Peyer's patch (tissue), 4 donors: Measurements from ENCODE around the gene NEURL1B.

Experiments
- CTCF ChIP-seq, 6 experiments: fragments of 450-650 bp in 4 of 6; fragments of 200-600 bp in 2 of 6; sonication (generic) in 1 of 6; IDR thresholded peaks; one replicate each; pipeline ENCODE4 v1.5.1; 2017 to 2019; ENCODE audit warnings: antibody characterized with exemption in 6 of 6, mild to moderate bottlenecking in 3 of 6, moderate library complexity in 1 of 6
- POLR2A ChIP-seq, 2 donors: fragments of 450-650 bp; IDR thresholded peaks; one replicate each; pipeline ENCODE4 v1.5.1; 2017; ENCODE audit warnings: antibody characterized with exemption in 2 of 2, mild to moderate bottlenecking in 2 of 2, moderate library complexity in 2 of 2

- no peak for TF ChIP-seq CTCF (IDR thresholded peaks at IDR 0.05)
- TF ChIP-seq POLR2A (IDR thresholded peaks at IDR 0.05): no peak
Measured at GRCh38 chr5:172719211-172719610, 78.1 kb downstream of the NEURL1B start.
